ENCODE results near the gene DEFB128. TPM values are rescaled to one million over a fixed set of nuclear protein-coding genes. Genes with fewer than 3 reads are reported as not detected.
"Not testable (repeated sequence)": the region's sequence is repeated elsewhere in the genome, so short reads cannot be mapped to it uniquely, and the experiment has no call there.

The DEFB128 gene
- total and polyA plus RNA-seq, 9 of the 15 experiments (the other 6 are each of a cell fraction or from before 2014, with no cell fraction given): not detected

- TF ChIP-seq E2F8 (IDR thresholded peaks at IDR 0.05; ENCODE audit: low read depth, partially characterized antibody): no peak
- no peak for TF ChIP-seq HNRNPL (IDR thresholded peaks at IDR 0.05; ENCODE audit: low read depth, low read length)
- no peak for TF ChIP-seq ZNF23 (CRISPR knock-in tag; IDR thresholded peaks at IDR 0.05)
- no peak for TF ChIP-seq ZNF239 (CRISPR knock-in tag; IDR thresholded peaks at IDR 0.05)
- no peak for TF ChIP-seq PCBP2 (IDR thresholded peaks at IDR 0.05; ENCODE audit: low read depth, low read length, poor library complexity, severe bottlenecking)
- no peak for TF ChIP-seq CHCHD3 (CRISPR knock-in tag; IDR thresholded peaks at IDR 0.05)
- no peak for TF ChIP-seq PHTF2 (CRISPR knock-in tag; IDR thresholded peaks at IDR 0.05)
Measured at GRCh38 chr20:208942-209566, 19.5 kb upstream of the DEFB128 start (continued).

GRCh38 chr20:203630-204029, 14.1 kb upstream of the DEFB128 start:
- H4K20me1 ChIP-seq (replicated peaks; ENCODE audit: control insufficient read depth, insufficient read depth, low read length); BruUV-seq (replicated peaks); H3K9me3 ChIP-seq (replicated peaks; ENCODE audit: control insufficient read depth, insufficient read depth, low read depth, low read length); H3K36me3 ChIP-seq (ENCODE audit: control insufficient read depth, insufficient read depth, low read length); H3K9me1 ChIP-seq (ENCODE audit: control insufficient read depth, insufficient read depth, low read length); POLR2A ChIA-PET; ATAC-seq; H3K27ac ChIP-seq (ENCODE audit: extremely low read depth, low read depth, low read length); H3K9ac ChIP-seq (ENCODE audit: insufficient read depth in 1 of 2, low read depth in 2 of 2, low read length in 2 of 2); H3K4me1 ChIP-seq (replicated peaks in 1 of 2; ENCODE audit: control insufficient read depth in 2 of 2, insufficient read depth in 2 of 2, low read length in 2 of 2); H3K4me3 ChIP-seq; in situ Hi-C loops (cut with MboI); CTCF ChIA-PET (ENCODE audit: low intra/inter-chr PET ratio); H2AFZ ChIP-seq (ENCODE audit: low read depth, low read length); DNase-seq (ENCODE audit: extremely low read depth in 1 of 4, low spot score in 3 of 4); FAIRE-seq; H3K4me2 ChIP-seq (ENCODE audit: insufficient read depth, low read length); intact Hi-C loops (cut with micrococcal nuclease); H3K79me2 ChIP-seq (ENCODE audit: control insufficient read depth, insufficient read depth, low read length); H3K27me3 ChIP-seq (ENCODE audit: control insufficient read depth in 2 of 2, insufficient read depth in 2 of 2, low read length in 2 of 2): not testable (repeated sequence)
- WGBS (ENCODE audit: insufficient coverage, low coverage, missing lambda C conversion rate): 15% methylated on average over 4 of the region's 4 CpGs

Measured in K562 (cell line).